ENCODE results near the gene THADA.

DNA sequence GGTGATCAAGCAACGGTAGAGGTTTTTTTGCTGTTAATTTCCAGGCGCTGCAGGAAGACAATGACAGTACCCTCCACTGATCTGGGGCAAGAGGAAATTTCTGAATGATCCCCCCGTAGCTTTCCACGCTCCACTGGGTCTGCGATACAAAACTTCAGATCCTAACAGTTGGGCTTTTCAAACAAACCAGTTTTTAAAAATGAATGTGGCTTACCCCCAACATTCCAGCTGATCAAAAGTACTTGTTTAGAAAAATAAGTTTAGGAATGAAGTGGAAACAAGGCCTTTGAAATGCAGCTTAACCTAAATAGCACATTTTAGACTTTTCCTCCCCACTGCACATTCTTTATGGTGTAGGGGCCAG is 375.1 kb downstream of the THADA start:
- no peak for TF ChIP-seq KLF9 (tag by site-specific recombination; IDR thresholded peaks at IDR 0.05; ENCODE audit: low read depth)
- TF ChIP-seq, protein P1, sequence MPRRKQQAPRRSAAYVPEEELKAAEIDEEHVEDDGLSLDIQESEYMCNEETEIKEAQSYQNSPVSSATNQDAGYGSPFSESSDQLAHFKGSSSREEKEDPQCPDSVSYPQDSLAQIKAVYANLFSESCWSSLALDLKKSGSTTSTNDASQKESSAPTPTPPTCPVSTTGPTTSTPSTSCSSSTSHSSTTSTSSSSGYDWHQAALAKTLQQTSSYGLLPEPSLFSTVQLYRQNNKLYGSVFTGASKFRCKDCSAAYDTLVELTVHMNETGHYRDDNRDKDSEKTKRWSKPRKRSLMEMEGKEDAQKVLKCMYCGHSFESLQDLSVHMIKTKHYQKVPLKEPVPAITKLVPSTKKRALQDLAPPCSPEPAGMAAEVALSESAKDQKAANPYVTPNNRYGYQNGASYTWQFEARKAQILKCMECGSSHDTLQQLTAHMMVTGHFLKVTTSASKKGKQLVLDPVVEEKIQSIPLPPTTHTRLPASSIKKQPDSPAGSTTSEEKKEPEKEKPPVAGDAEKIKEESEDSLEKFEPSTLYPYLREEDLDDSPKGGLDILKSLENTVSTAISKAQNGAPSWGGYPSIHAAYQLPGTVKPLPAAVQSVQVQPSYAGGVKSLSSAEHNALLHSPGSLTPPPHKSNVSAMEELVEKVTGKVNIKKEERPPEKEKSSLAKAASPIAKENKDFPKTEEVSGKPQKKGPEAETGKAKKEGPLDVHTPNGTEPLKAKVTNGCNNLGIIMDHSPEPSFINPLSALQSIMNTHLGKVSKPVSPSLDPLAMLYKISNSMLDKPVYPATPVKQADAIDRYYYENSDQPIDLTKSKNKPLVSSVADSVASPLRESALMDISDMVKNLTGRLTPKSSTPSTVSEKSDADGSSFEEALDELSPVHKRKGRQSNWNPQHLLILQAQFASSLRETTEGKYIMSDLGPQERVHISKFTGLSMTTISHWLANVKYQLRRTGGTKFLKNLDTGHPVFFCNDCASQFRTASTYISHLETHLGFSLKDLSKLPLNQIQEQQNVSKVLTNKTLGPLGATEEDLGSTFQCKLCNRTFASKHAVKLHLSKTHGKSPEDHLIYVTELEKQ (tag by site-specific recombination; IDR thresholded peaks at IDR 0.05; ENCODE audit: borderline replicate concordance), result no peak
- TF ChIP-seq, protein P2, sequence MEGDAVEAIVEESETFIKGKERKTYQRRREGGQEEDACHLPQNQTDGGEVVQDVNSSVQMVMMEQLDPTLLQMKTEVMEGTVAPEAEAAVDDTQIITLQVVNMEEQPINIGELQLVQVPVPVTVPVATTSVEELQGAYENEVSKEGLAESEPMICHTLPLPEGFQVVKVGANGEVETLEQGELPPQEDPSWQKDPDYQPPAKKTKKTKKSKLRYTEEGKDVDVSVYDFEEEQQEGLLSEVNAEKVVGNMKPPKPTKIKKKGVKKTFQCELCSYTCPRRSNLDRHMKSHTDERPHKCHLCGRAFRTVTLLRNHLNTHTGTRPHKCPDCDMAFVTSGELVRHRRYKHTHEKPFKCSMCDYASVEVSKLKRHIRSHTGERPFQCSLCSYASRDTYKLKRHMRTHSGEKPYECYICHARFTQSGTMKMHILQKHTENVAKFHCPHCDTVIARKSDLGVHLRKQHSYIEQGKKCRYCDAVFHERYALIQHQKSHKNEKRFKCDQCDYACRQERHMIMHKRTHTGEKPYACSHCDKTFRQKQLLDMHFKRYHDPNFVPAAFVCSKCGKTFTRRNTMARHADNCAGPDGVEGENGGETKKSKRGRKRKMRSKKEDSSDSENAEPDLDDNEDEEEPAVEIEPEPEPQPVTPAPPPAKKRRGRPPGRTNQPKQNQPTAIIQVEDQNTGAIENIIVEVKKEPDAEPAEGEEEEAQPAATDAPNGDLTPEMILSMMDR (tag by site-specific recombination; IDR thresholded peaks at IDR 0.05), result no peak
- TF ChIP-seq, protein P3, sequence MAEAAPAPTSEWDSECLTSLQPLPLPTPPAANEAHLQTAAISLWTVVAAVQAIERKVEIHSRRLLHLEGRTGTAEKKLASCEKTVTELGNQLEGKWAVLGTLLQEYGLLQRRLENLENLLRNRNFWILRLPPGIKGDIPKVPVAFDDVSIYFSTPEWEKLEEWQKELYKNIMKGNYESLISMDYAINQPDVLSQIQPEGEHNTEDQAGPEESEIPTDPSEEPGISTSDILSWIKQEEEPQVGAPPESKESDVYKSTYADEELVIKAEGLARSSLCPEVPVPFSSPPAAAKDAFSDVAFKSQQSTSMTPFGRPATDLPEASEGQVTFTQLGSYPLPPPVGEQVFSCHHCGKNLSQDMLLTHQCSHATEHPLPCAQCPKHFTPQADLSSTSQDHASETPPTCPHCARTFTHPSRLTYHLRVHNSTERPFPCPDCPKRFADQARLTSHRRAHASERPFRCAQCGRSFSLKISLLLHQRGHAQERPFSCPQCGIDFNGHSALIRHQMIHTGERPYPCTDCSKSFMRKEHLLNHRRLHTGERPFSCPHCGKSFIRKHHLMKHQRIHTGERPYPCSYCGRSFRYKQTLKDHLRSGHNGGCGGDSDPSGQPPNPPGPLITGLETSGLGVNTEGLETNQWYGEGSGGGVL (tag by site-specific recombination; IDR thresholded peaks at IDR 0.05), result no peak
- TF ChIP-seq, protein P4, sequence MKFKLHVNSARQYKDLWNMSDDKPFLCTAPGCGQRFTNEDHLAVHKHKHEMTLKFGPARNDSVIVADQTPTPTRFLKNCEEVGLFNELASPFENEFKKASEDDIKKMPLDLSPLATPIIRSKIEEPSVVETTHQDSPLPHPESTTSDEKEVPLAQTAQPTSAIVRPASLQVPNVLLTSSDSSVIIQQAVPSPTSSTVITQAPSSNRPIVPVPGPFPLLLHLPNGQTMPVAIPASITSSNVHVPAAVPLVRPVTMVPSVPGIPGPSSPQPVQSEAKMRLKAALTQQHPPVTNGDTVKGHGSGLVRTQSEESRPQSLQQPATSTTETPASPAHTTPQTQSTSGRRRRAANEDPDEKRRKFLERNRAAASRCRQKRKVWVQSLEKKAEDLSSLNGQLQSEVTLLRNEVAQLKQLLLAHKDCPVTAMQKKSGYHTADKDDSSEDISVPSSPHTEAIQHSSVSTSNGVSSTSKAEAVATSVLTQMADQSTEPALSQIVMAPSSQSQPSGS (tag by site-specific recombination; IDR thresholded peaks at IDR 0.05; ENCODE audit: low read depth), result no peak
- no peak for TF ChIP-seq TRIM28 (IDR thresholded peaks at IDR 0.05; ENCODE audit: borderline replicate concordance, low read length)
- TF ChIP-seq, protein P5, sequence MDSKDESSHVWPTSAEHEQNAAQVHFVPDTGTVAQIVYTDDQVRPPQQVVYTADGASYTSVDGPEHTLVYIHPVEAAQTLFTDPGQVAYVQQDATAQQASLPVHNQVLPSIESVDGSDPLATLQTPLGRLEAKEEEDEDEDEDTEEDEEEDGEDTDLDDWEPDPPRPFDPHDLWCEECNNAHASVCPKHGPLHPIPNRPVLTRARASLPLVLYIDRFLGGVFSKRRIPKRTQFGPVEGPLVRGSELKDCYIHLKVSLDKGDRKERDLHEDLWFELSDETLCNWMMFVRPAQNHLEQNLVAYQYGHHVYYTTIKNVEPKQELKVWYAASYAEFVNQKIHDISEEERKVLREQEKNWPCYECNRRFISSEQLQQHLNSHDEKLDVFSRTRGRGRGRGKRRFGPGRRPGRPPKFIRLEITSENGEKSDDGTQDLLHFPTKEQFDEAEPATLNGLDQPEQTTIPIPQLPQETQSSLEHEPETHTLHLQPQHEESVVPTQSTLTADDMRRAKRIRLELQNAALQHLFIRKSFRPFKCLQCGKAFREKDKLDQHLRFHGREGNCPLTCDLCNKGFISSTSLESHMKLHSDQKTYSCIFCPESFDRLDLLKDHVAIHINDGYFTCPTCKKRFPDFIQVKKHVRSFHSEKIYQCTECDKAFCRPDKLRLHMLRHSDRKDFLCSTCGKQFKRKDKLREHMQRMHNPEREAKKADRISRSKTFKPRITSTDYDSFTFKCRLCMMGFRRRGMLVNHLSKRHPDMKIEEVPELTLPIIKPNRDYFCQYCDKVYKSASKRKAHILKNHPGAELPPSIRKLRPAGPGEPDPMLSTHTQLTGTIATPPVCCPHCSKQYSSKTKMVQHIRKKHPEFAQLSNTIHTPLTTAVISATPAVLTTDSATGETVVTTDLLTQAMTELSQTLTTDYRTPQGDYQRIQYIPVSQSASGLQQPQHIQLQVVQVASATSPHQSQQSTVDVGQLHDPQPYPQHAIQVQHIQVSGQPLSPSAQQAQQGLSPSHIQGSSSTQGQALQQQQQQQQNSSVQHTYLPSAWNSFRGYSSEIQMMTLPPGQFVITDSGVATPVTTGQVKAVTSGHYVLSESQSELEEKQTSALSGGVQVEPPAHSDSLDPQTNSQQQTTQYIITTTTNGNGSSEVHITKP (tag by site-specific recombination; IDR thresholded peaks at IDR 0.05), result no peak
- no peak for TF ChIP-seq SCRT1 (tag by site-specific recombination; IDR thresholded peaks at IDR 0.05; ENCODE audit: borderline replicate concordance)
- no peak for TF ChIP-seq ZNF274 (IDR thresholded peaks at IDR 0.05; ENCODE audit: low read length)
- TF ChIP-seq ZNF274 (tag by site-specific recombination; IDR thresholded peaks at IDR 0.05; ENCODE audit: borderline replicate concordance), result no peak
- no peak for TF ChIP-seq TCF7L2 (IDR thresholded peaks at IDR 0.05; ENCODE audit: borderline replicate concordance, low read depth, low read length)
- TF ChIP-seq, protein P6, sequence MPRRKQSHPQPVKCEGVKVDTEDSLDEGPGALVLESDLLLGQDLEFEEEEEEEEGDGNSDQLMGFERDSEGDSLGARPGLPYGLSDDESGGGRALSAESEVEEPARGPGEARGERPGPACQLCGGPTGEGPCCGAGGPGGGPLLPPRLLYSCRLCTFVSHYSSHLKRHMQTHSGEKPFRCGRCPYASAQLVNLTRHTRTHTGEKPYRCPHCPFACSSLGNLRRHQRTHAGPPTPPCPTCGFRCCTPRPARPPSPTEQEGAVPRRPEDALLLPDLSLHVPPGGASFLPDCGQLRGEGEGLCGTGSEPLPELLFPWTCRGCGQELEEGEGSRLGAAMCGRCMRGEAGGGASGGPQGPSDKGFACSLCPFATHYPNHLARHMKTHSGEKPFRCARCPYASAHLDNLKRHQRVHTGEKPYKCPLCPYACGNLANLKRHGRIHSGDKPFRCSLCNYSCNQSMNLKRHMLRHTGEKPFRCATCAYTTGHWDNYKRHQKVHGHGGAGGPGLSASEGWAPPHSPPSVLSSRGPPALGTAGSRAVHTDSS (tag by site-specific recombination; IDR thresholded peaks at IDR 0.05), result no peak
- TF ChIP-seq, protein P7, sequence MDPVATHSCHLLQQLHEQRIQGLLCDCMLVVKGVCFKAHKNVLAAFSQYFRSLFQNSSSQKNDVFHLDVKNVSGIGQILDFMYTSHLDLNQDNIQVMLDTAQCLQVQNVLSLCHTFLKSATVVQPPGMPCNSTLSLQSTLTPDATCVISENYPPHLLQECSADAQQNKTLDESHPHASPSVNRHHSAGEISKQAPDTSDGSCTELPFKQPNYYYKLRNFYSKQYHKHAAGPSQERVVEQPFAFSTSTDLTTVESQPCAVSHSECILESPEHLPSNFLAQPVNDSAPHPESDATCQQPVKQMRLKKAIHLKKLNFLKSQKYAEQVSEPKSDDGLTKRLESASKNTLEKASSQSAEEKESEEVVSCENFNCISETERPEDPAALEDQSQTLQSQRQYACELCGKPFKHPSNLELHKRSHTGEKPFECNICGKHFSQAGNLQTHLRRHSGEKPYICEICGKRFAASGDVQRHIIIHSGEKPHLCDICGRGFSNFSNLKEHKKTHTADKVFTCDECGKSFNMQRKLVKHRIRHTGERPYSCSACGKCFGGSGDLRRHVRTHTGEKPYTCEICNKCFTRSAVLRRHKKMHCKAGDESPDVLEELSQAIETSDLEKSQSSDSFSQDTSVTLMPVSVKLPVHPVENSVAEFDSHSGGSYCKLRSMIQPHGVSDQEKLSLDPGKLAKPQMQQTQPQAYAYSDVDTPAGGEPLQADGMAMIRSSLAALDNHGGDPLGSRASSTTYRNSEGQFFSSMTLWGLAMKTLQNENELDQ (tag by site-specific recombination; IDR thresholded peaks at IDR 0.05; ENCODE audit: low read depth), result no peak
- no peak for TF ChIP-seq OVOL3 (tag by site-specific recombination; IDR thresholded peaks at IDR 0.05)

All from HEK293 (cell line).